ENCODE measurements around the gene KRT77.

The KRT77 gene

DNA sequence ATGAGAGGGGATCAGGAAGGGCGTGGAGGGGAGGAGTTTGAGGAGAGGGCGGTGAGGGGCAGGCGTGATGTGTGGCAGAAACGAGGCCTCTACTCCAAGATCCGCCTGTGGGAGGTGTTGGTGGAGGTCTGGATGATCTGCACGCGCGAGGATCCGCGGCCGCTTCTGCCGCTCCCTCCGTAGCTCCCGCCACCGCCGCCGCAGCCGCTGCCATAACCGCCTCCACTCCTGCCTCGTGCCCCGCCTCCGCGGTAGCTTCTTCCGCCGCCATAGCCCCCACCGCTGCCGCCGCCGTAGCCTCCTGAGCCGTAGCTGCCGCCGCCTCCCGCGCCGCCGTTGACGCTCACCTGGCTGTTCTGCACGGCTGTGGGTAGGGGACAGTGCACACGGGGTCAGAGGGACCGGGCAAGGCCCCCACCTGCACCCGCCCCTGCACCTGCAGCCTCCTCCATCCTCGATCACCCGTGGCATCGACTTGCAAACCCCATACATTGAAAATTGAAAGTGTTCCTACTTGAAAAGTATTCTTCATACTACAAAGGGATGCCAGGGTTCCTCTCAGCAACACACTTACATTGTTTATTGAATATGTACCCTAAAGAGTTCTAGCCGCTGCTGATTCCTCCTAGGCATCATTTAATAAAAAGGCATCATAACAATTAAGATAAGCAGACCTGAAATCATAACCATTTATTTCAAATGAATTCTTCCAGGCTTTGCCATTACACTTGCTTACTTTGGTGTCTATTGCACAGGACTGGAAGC lies 12.1 kb downstream of the KRT77 start:
- peak; percentile 41 for DNase-seq

GRCh38 chr12:52690351-52691075 lies 12.8 kb downstream of the KRT77 start:
- DNase-seq: no peak

DNA sequence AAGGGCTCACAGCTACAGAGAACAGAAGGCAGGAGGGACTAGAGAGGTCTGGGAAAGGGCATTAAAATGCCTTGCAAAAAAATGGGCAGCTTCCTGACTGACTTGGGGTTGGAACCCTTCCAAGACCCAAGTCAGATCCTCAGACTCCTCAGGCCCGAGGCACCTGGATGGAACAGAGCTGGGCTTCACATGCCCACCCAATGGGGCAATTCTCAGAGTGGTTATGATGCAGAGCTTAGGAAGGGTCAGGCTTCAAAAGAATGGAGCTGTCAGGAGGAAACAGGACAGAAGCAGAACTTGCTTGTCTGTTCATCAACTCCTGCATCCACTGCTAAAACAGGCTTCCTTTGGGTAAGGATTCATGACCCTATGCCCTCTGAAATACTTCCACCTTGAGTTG lies 13.4 kb downstream of the KRT77 start:
- no peak for DNase-seq

- DNase-seq: no peak
Observed at GRCh38 chr12:52689239-52689638, 14.1 kb downstream of the KRT77 start.

DNA sequence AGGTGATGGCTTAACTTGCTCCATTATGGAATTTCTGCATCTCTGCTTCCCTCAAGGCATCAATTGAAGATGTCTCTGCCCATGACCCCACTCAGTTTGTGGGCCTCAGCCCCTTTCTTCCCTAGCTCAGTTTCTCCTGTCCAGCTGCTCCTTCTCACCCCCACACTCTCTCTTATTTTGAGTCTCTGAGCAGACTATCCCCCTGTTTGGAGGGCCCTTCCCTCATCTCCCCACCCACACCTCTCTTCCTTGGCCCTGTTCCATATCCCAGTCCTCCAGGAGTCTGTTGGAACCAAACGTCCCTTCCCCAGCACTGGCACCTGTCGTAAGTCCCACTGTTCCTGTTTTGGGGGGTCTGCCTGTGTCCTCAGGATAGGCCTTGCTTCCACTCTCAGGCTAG lies 14.8 kb downstream of the KRT77 start:
- DNase-seq: no peak

- no peak for DNase-seq
Observed at GRCh38 chr12:52687497-52688385, 15.6 kb downstream of the KRT77 start.

- DNase-seq: no peak
Observed at GRCh38 chr12:52686756-52687487, 16.4 kb downstream of the KRT77 start.

DNA sequence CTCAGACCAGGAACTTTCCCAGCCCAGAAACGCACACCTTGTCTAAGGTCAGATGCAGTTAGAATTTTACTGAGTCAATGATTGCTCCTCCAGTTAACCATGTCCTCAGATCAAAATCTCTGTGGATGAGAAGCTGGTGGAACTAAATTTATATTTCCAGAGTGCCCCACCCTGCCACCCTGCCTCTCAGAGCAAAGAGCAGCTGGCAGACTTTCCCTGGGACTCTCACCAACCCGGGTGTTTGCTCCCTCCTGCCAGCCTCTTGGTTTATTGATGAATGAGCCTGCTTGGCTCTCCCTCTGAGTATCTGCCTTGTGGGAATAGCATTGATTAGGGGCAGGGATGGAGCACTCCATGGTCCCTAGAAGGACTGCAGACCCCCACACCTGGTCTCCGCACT lies 17.3 kb downstream of the KRT77 start:
- no peak for DNase-seq

- no peak for DNase-seq
Observed at GRCh38 chr12:52685406-52685890, 17.9 kb downstream of the KRT77 start.

DNA sequence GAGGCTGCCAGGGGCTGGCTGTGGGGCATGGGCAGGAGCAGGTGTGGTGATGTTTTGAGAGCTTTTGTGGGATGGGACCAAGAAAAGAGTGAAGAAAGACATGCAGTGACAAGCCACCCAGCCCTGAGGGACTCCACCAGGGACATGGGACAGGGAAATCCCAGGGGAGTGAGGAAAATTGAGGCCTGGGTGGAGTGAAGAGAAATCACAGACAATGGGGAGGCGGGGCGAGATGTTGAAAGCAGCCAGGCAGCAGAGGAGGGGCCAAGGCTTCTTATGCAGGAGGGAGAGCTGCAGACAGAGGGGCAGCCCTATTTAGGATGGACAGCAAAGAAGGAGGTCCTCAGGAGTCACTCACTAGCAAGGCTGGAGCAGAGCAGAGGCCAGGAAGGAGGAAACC lies 18.9 kb downstream of the KRT77 start:
- DNase-seq: no peak

GRCh38 chr12:52683575-52684300 lies 19.6 kb downstream of the KRT77 start:
- no peak for DNase-seq

DNA sequence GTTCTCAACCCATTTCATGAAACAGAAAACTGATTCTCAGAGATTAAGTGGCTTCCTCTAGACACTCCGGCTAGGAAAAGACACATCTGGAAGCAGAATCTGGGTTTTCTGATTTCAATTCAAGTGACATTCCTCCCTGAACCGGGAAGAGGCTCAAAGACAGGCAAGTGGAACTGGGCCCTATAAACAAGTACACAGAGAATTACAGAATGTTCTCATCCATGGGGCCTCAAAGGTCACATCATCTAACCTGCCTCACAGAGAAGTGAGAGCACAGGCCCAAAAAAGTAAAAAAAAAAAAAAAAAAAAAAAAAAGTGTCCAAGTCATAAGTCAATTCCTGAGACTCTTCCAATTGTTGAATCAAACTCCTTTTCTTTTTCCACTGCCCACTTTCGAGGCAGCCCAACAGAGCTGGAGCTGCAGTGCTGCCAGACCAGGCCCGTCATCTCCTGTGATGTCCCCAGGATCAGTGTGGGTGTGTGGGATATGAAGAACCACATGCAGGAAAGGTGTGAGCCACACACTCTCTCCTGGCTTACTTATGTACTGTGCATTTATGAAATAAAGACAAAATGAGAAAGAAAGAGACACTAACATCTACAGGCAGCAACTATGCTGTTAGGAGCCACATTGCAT lies 20.3 kb downstream of the KRT77 start:
- no peak for DNase-seq

GRCh38 chr12:52682381-52682660 lies 21.0 kb downstream of the KRT77 start:
- DNase-seq: no peak

GRCh38 chr12:52681526-52682380 lies 21.6 kb downstream of the KRT77 start:
- no peak for DNase-seq

DNA sequence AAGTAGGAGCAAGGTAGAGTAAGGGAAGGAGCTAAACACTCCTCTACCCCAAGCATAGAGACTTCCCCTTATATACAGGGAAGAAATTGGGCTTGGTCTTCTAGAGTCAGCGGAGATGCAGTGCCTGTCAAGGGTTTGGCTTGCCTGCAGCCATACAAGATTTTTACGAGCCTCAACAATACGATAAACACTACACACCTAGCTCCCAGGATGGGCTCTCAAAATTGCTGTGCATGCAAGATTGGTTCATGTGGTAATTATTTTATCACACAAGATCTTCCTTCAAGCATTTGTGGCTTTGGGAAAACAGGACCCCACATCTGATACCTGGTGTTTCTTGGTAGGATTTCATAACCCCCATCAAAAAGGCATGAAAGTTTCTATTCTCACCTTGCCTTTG lies 23.0 kb downstream of the KRT77 start, which contains the start of gene KRT1:
Gene KRT1 (minus strand): TSS at position 45 of the 400 bp plus-strand sequence. CDS start 59 bp downstream, outside the sequence.
- no peak for DNase-seq

- no peak for DNase-seq
Observed at GRCh38 chr12:52679875-52680274, 23.4 kb downstream of the KRT77 start.

- DNase-seq: no peak
Observed at GRCh38 chr12:52677671-52678070, 25.7 kb downstream of the KRT77 start.

DNA sequence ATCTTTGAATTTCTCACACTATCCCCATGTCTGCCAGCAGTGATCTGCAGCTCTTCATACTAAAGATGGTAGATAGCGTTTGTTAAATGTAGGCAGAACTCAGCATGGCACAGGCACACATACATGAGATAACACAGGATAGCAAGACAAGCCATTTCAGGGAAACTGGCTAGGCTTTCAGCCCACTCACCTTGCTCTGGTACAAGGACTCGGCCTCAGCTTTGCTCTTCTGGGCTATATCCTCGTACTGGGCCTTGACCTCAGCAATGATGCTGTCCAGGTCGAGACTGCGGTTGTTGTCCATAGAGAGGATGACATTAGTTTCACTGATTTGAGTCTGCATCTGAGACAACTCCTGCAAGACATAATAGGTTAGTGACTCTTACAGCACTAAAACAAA lies 26.2 kb downstream of the KRT77 start:
- DNase-seq: no peak

- DNase-seq: no peak
Observed at GRCh38 chr12:52676163-52676562, 27.2 kb downstream of the KRT77 start.

GRCh38 chr12:52675301-52675701 lies 28.0 kb downstream of the KRT77 start:
- no peak for DNase-seq

GRCh38 chr12:52674433-52674775 lies 28.9 kb downstream of the KRT77 start:
- no peak for DNase-seq
